Urinary bladder (tissue), 4 donors: ENCODE results near the gene RALGPS1. TPM values are rescaled to one million over a fixed set of nuclear protein-coding genes. Genes with fewer than 3 reads are reported as not detected.

ENCODE experiments used
- DNase-seq: peaks from one replicate; pipeline ENCODE4 v3.0.0-alpha.2; 2015; ENCODE audit errors: extremely low spot score
- H3K27ac ChIP-seq: one replicate; pipeline ENCODE4 v1.5.1; 2013; ENCODE audit warnings: low read depth, mild to moderate bottlenecking, moderate library complexity
- H3K36me3 ChIP-seq: one replicate; pipeline ENCODE4 v1.6.1; 2013; ENCODE audit warnings: mild to moderate bottlenecking, moderate library complexity; ENCODE audit not compliant: insufficient read depth
- H3K4me1 ChIP-seq: one replicate; pipeline ENCODE4 v1.6.1; 2013; ENCODE audit warnings: mild to moderate bottlenecking, moderate library complexity; ENCODE audit not compliant: insufficient read depth
- H3K4me3 ChIP-seq: one replicate; pipeline ENCODE4 v1.5.1; 2013; ENCODE audit warnings: low read depth, low read length
- WGBS: extraction: QIAGEN DNeasy Blood & Tissue Kit; methylation state at CpG from one replicate; pipeline ENCODE4 v1.1.7; 2013; 5-methylcytosine and 5-hydroxymethylcytosine counted together
- polyA plus RNA-seq: library from polyadenylated mRNA; stranded (reverse); fragments of 200-250 nt; gene quantifications from one replicate; pipeline ENCODE4 v1.2.3, GENCODE V29; 2013
- total RNA-seq: library from RNA; depleted of rRNA; stranded (reverse); fragments of >200 nt; gene quantifications from one replicate; pipeline ENCODE4 v1.2.3, GENCODE V29; 2014
- donor health status: healthy with polysubstance abuse.
- donor health status: healthy.

The RALGPS1 gene
- total and polyA plus RNA-seq, 2 donors, result 8.9 to 21.8 TPM

- no peak for DNase-seq
- no peaks in the 10 kb centered on the region for H3K4me1 ChIP-seq
- H3K36me3 ChIP-seq, result no peaks in the 10 kb centered on the region
- WGBS, result 88% methylated on average over 4 of the region's 4 CpGs
- H3K27ac ChIP-seq, result no peak overlapping the region
- no peak overlapping the region for H3K4me3 ChIP-seq
These were observed 323.2 kb downstream of the RALGPS1 start for GRCh38 chr9:127237801-127238200.

- no peak for DNase-seq
- no peak overlapping the region for H3K4me3 ChIP-seq
- H3K4me1 ChIP-seq, result no peaks in the 10 kb centered on the region
- 90% methylated on average over 2 of the region's 2 CpGs for WGBS
- no peaks in the 10 kb centered on the region for H3K36me3 ChIP-seq
- H3K27ac ChIP-seq, result no peak overlapping the region
These were observed 326.8 kb downstream of the RALGPS1 start for GRCh38 chr9:127241354-127241753.

- Histone ChIP-seq H3K4me1 (no peaks in the 10 kb centered on the region), H3K36me3 (no peaks in the 10 kb centered on the region), H3K4me3 (peak overlapping the region; percentile 49), H3K27ac (peak overlapping the region; percentile 65)
- peak; percentile 88 for DNase-seq
- WGBS, result 7% methylated on average over 53 of the region's 53 CpGs
These were observed 330.3 kb downstream of the RALGPS1 start for GRCh38 chr9:127244609-127245601.

- no peak for DNase-seq
- H3K4me3 ChIP-seq, result peak overlapping the region; percentile 49
- H3K4me1 ChIP-seq, result no peaks in the 10 kb centered on the region
- H3K27ac ChIP-seq, result no peak overlapping the region
- no peaks in the 10 kb centered on the region for H3K36me3 ChIP-seq
- 77% methylated on average over 8 of the region's 8 CpGs for WGBS
These were observed 331.1 kb downstream of the RALGPS1 start for GRCh38 chr9:127245637-127246164.

- no peak for DNase-seq
- Histone ChIP-seq H3K4me3 (no peak overlapping the region), H3K27ac (no peak overlapping the region), H3K4me1 (no peaks in the 10 kb centered on the region), H3K36me3 (no peaks in the 10 kb centered on the region)
- WGBS, result 90% methylated on average over 3 of the region's 3 CpGs
These were observed 333.7 kb downstream of the RALGPS1 start for GRCh38 chr9:127248241-127248640.

- DNase-seq, result no peak
- 88% methylated on average over 5 of the region's 5 CpGs for WGBS
- H3K4me3 ChIP-seq, result no peak overlapping the region
- no peaks in the 10 kb centered on the region for H3K4me1 ChIP-seq
- H3K27ac ChIP-seq, result no peak overlapping the region
- no peaks in the 10 kb centered on the region for H3K36me3 ChIP-seq
These were observed 335.3 kb downstream of the RALGPS1 start for GRCh38 chr9:127249877-127250276.

- 84% methylated on average over 3 of the region's 3 CpGs for WGBS
- no peak overlapping the region for H3K4me3 ChIP-seq
- no peak overlapping the region for H3K27ac ChIP-seq
- no peaks in the 10 kb centered on the region for H3K4me1 ChIP-seq
- no peaks in the 10 kb centered on the region for H3K36me3 ChIP-seq
- no peak for DNase-seq
These were observed 336.4 kb downstream of the RALGPS1 start for GRCh38 chr9:127250896-127251391.

- Histone ChIP-seq H3K36me3 (no peaks in the 10 kb centered on the region), H3K4me3 (no peak overlapping the region), H3K27ac (no peak overlapping the region), H3K4me1 (no peaks in the 10 kb centered on the region)
- DNase-seq, result no peak
- WGBS, result 93% methylated on average over 4 of the region's 4 CpGs
These were observed 338.1 kb downstream of the RALGPS1 start for GRCh38 chr9:127252410-127253318.

GRCh38 chr9:127253446-127253845 is 338.9 kb downstream of the RALGPS1 start:
- Histone ChIP-seq H3K4me3 (no peak overlapping the region), H3K36me3 (no peaks in the 10 kb centered on the region), H3K4me1 (no peaks in the 10 kb centered on the region), H3K27ac (no peak overlapping the region)
- no peak for DNase-seq
- WGBS, result 93% methylated on average over 2 of the region's 2 CpGs

GRCh38 chr9:127255692-127256091 is 341.1 kb downstream of the RALGPS1 start:
- Histone ChIP-seq H3K4me3 (no peak overlapping the region), H3K27ac (no peak overlapping the region), H3K4me1 (no peaks in the 10 kb centered on the region), H3K36me3 (no peaks in the 10 kb centered on the region)
- no peak for DNase-seq

- H3K27ac ChIP-seq, result no peak overlapping the region
- no peaks in the 10 kb centered on the region for H3K36me3 ChIP-seq
- 84% methylated on average over 5 of the region's 5 CpGs for WGBS
- no peaks in the 10 kb centered on the region for H3K4me1 ChIP-seq
- H3K4me3 ChIP-seq, result no peak overlapping the region
- DNase-seq, result no peak
These were observed 341.7 kb downstream of the RALGPS1 start for GRCh38 chr9:127256324-127256723.

GRCh38 chr9:127258606-127259471 is 344.3 kb downstream of the RALGPS1 start:
- DNase-seq, result no peak
- no peak overlapping the region for H3K4me3 ChIP-seq

GRCh38 chr9:127262602-127263001 is 348.0 kb downstream of the RALGPS1 start:
- Histone ChIP-seq H3K36me3 (no peaks in the 10 kb centered on the region), H3K4me3 (no peak overlapping the region), H3K4me1 (no peaks in the 10 kb centered on the region), H3K27ac (no peak overlapping the region)
- no peak for DNase-seq

More at GRCh38 chr9:127258606-127259471, 344.3 kb downstream of the RALGPS1 start:
- Histone ChIP-seq H3K36me3 (no peaks in the 10 kb centered on the region), H3K4me1 (no peaks in the 10 kb centered on the region), H3K27ac (no peak overlapping the region)
- 59% methylated on average over 7 of the region's 7 CpGs for WGBS
